Measurements from ENCODE around the gene SYNDIG1.

- TF ChIP-seq POLR2AphosphoS5 (IDR thresholded peaks at IDR 0.05) (no peak), POLR2A (IDR thresholded peaks at IDR 0.05) (no peak), EP300 (IDR thresholded peaks at IDR 0.05; ENCODE audit: low read depth) (no peak)
- TF ChIP-seq, protein P1, sequence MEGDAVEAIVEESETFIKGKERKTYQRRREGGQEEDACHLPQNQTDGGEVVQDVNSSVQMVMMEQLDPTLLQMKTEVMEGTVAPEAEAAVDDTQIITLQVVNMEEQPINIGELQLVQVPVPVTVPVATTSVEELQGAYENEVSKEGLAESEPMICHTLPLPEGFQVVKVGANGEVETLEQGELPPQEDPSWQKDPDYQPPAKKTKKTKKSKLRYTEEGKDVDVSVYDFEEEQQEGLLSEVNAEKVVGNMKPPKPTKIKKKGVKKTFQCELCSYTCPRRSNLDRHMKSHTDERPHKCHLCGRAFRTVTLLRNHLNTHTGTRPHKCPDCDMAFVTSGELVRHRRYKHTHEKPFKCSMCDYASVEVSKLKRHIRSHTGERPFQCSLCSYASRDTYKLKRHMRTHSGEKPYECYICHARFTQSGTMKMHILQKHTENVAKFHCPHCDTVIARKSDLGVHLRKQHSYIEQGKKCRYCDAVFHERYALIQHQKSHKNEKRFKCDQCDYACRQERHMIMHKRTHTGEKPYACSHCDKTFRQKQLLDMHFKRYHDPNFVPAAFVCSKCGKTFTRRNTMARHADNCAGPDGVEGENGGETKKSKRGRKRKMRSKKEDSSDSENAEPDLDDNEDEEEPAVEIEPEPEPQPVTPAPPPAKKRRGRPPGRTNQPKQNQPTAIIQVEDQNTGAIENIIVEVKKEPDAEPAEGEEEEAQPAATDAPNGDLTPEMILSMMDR (IDR thresholded peaks at IDR 0.05) = no peak
These were observed 9.7 kb upstream of the SYNDIG1 start for GRCh38 chr20:24459733-24460132.

Measured in transverse colon (tissue), 4 donors.